Panc1 (cell line): ENCODE results near the gene TIAM2. TPM values are rescaled to one million over a fixed set of nuclear protein-coding genes. Genes with fewer than 3 reads are reported as not detected.

Source experiments
- ATAC-seq: fragments of 200-7000 bp; cut with Tn5 transposase; 2 replicates; pipeline ENCODE4 v1.9.1; 2020; ENCODE audit warnings: mild to moderate bottlenecking, moderate library complexity
- BruUV-seq: library from RNA; stranded (reverse); fragments of 400-500 nt; replicated peaks from 2 replicates; lab custom pipeline; 2021; lab: Mats Ljungman, UMichigan
- CTCF ChIA-PET: fragments of 300-600 bp; sonication (Branson Sonifier 250); formaldehyde crosslinking; loops from one replicate; lab custom pipeline; 2022; ENCODE audit warnings: antibody characterized with exemption; lab: Charles Lee
- POLR2A ChIA-PET: fragments of 300-600 bp; sonication (Branson Sonifier 250); formaldehyde crosslinking; loops from one replicate; lab custom pipeline; 2022; ENCODE audit warnings: antibody characterized with exemption; lab: Charles Lee
- DNase-seq: peaks from one replicate; pipeline ENCODE4 v3.0.0-alpha.2; 2010; ENCODE audit warnings: low read depth, low spot score
- H3K27ac ChIP-seq: 2 replicates; pipeline ENCODE4 v1.5.1; 2011; ENCODE audit warnings: mild to moderate bottlenecking, low read length, inconsistent platforms
- H3K27me3 ChIP-seq: fragments of 200-500 bp; sonication (Bioruptor generic); 2 replicates; pipeline ENCODE4 v1.6.0; 2014; ENCODE audit warnings: low read length, inconsistent platforms; ENCODE audit not compliant: control insufficient read depth, insufficient read depth
- H3K36me3 ChIP-seq: fragments of 200-500 bp; sonication (Bioruptor generic); 2 replicates; pipeline ENCODE4 v1.5.1; 2014; ENCODE audit warnings: inconsistent platforms, mild to moderate bottlenecking, low read length, moderate library complexity; ENCODE audit not compliant: control insufficient read depth, insufficient read depth
- H3K4me1 ChIP-seq: 2 replicates; pipeline ENCODE4 v1.5.1; 2011; ENCODE audit warnings: inconsistent platforms, mild to moderate bottlenecking, low read length, moderate library complexity; ENCODE audit not compliant: control insufficient read depth, insufficient read depth
- H3K4me3 ChIP-seq, 2 experiments: 2 replicates each; pipeline ENCODE4 v1.5.1; 2011 to 2012; ENCODE audit warnings: low read depth in 2 of 2, low read length in 2 of 2, mild to moderate bottlenecking in 2 of 2, inconsistent platforms in 1 of 2, moderate library complexity in 1 of 2
- H3K9me3 ChIP-seq: fragments of 200-500 bp; sonication (Bioruptor generic); 2 replicates; pipeline ENCODE4 v1.5.1; 2014; ENCODE audit warnings: low read depth, mild to moderate bottlenecking, inconsistent platforms, low read length, moderate library complexity; ENCODE audit not compliant: control insufficient read depth, insufficient read depth
- CTCF ChIP-seq: fragments of 450-650 bp; IDR thresholded peaks from 2 replicates; pipeline ENCODE4 v1.5.1; 2017; ENCODE audit warnings: mild to moderate bottlenecking
- POLR2AphosphoS5 ChIP-seq: IDR thresholded peaks from 2 replicates; pipeline ENCODE4 v1.6.1; 2012; ENCODE audit warnings: mild to moderate bottlenecking, low read depth, low read length, moderate library complexity
- REST ChIP-seq, 2 experiments: IDR thresholded peaks; 2 replicates each; pipeline ENCODE4 v1.6.1; 2011 to 2012; ENCODE audit warnings: low read depth in 2 of 2, control low read depth in 1 of 2, low read length in 1 of 2, mild to moderate bottlenecking in 1 of 2, moderate library complexity in 1 of 2; ENCODE audit not compliant: insufficient read depth in 1 of 2
- SIN3A ChIP-seq: IDR thresholded peaks from 2 replicates; pipeline ENCODE4 v1.6.1; 2012; ENCODE audit warnings: low read depth, mild to moderate bottlenecking, low read length, moderate library complexity, borderline replicate concordance; ENCODE audit not compliant: insufficient read depth
- TCF7L2 ChIP-seq: IDR thresholded peaks from 2 replicates; pipeline ENCODE4 v1.6.1; 2011; ENCODE audit warnings: mild to moderate bottlenecking, low read depth, low read length, inconsistent platforms
- in situ Hi-C: cut with HindIII; loops from 2 replicates; pipeline ENCODE4 v1.10.0; 2016; ENCODE audit warnings: low sequenced_read_pairs, low pct_unique_long_range_greater_than_20kb
- intact Hi-C: fragments of 100-400 bp; cut with micrococcal nuclease; formaldehyde crosslinking; loops from one replicate; pipeline ENCODE4 v1.10.0; 2022; ENCODE audit not compliant: unreplicated experiment
- total RNA-seq: library from RNA; stranded (reverse); gene quantifications from one replicate; pipeline ENCODE4 v1.2.1, GENCODE V29; 2021; ENCODE audit not compliant: unreplicated experiment

The TIAM2 gene
- total RNA-seq, 1 experiment from 2014 or later = 14.9 TPM

DNA sequence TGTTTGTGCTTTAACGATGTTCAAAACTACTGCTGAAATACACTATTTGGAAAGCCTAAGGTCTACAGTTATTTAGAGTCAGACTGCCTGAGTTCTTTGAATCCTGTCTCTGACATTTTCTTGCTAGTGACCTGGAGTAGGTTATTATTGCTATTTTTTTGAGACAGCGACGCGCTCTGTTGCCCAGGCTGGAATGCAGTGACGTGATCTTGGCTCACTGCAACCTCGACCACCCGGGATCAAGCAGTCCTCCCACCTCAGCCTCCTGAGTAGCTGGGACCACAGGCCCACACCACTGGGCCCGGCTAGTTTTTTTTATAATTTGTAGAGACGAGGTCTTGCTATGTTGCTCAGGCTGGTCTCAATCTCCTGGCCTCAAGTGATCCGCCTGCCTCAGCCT, 96.6 kb downstream of the TIAM2 start:
- no peaks in the 10 kb centered on the region for H3K36me3 ChIP-seq
- no peak overlapping the region for H3K27ac ChIP-seq
- TF ChIP-seq TCF7L2 (no peak), SIN3A (no peak), POLR2AphosphoS5 (no peak), CTCF (no peak), REST (IDR thresholded peaks at IDR 0.05; ENCODE audit: insufficient read depth in 1 of 2, low read depth in 2 of 2, low read length in 1 of 2) (no peak)
- H3K4me1 ChIP-seq = no peaks in the 10 kb centered on the region
- DNase-seq (no peak), ATAC-seq (no peak)
- H3K4me3 ChIP-seq = no peak overlapping the region
- BruUV-seq = no TSS peak
- POLR2A ChIA-PET = no interaction called here
- CTCF ChIA-PET = no interaction called here
- no peaks in the 10 kb centered on the region for H3K9me3 ChIP-seq
- intact Hi-C loops = no loop called here
- in situ Hi-C loops = no loop called here
- no peaks in the 10 kb centered on the region for H3K27me3 ChIP-seq

DNA sequence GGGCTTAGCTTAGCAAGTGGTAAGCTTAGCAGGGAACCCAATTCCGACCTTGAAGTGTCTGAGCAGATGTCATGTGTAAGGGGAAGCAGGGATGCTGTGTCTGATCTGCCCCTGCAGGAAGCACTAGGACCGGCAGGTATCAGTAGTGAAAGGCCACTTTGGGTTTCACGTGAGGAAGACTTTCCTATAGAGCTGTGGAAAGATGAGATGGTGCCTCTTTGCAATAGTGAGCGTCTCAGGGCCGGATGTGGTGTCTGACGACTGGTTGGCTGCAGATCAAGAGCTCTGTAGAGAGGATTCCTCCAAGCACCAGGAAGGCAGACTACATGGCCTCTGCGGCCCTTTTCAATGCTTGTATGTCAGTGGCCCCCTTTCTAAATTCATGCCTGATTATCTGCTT, 98.3 kb downstream of the TIAM2 start:
- ChIA-PET POLR2A (interaction anchor here (0.6 kb wide), 1 partner anchor 41 kb away, joined by 3 read pairs; no protein-coding TSS in a partner anchor), CTCF (no interaction called here)
- ATAC-seq = no peak

More for the DNA sequence above, 98.3 kb downstream of the TIAM2 start:
- in situ Hi-C loops = no loop called here
- intact Hi-C loops = no loop called here
- Histone ChIP-seq H3K9me3 (no peaks in the 10 kb centered on the region), H3K4me1 (no peaks in the 10 kb centered on the region), H3K36me3 (no peaks in the 10 kb centered on the region), H3K4me3 (no peak overlapping the region), H3K27me3 (no peaks in the 10 kb centered on the region), H3K27ac (no peak overlapping the region)
- BruUV-seq = no TSS peak
- TF ChIP-seq CTCF (no peak), REST (IDR thresholded peaks at IDR 0.05; ENCODE audit: insufficient read depth in 1 of 2, low read depth in 2 of 2, low read length in 1 of 2) (no peak)
- no peak for DNase-seq
